SKM-1 treated with dmso at 0.1 percent for 144 hours (cell line): ENCODE results near the gene CDC42BPB.

Experiments used
- DNase-seq: peaks from one replicate; lab custom pipeline; 2025; ENCODE audit not compliant: unreplicated experiment; lab: John Stamatoyannopoulos, UW

The CDC42BPB gene

DNA sequence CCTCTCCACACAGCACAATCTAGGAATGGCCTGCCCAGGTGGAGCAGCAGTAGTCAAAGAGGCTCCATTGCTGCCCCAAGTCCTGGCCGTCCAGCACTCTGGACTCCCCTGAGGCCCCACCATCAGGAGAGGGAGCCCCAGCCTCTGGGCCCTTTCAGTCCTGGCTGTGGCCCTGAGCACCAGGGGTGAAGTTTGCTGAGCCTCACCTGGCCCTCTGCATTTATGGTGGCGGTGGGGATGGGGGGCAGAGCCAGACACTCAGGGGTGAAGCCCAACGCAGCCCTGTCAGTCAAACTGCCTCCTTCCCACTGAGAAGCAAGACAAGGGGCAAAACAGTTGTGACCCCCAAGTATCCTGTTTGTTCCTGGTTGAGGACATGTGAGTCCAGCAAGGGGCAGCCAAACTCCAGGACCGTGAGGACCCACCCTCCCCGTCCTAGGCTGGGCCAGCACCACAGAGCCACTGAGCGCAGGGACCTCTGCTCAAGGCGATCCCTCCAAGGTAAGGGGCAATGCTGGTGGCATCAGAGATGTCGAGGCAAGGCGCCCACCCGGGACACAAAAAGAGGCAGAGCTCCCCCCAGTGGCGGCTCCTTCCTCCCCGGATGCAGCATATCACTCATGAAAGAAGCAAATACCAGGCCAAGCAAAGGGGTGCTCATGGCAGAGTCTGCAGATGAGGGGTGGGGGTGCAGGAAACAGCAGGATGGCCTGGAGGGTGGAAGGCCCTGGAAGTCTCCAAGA, 139.7 kb downstream of the CDC42BPB start:
- peak; percentile 12 for DNase-seq

DNA sequence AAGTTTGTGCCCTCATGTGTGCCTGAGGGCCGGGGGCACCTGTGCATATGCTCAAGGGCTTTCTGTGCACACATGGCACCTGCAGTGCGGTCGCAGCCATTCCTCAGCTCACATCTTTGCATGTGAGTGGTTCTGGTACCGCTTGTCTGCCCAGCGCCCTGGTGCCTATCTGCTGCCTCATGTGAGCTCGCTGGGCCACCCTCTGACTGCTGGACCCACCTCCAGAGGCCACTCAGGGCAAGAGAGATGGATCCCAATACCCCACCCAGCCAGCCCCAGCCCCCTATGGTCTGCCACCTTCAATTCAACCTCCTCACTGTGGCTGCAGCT, 140.3 kb downstream of the CDC42BPB start:
- no peak for DNase-seq

DNA sequence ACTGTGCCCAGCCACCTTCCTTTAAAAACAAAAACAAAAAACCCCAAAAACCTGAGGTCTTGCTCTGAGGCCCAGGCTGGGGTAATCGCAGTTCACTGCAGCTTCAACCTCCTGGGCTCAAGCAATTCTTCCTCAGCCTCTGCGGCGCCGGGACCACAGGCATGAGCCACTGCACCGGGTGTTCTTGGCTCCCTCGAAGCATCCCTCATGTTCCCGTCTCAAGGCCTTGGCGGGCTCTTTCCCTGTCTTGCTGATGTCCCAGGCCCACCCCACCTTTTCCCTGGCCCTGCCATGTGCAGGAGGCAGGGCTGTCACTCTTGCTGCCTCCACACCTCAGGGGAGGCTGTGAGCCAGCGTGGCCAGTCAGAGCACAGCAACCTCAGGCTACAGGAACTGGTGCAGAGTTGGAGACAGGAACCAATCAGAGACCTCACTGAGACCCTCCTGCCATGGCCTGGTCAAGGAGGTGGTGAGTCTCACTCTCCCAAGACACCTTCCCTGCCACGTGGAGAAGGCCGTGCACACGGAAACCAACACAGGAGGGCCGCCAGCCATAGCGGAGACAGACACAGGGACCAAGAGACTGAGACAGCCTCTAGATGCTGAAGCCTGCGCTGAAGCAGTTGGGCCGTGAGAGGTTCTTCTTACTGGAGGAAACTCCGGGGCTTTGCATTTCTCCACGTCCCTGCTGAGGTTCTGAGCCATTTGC, 140.8 kb downstream of the CDC42BPB start:
- DNase-seq: no peak

DNA sequence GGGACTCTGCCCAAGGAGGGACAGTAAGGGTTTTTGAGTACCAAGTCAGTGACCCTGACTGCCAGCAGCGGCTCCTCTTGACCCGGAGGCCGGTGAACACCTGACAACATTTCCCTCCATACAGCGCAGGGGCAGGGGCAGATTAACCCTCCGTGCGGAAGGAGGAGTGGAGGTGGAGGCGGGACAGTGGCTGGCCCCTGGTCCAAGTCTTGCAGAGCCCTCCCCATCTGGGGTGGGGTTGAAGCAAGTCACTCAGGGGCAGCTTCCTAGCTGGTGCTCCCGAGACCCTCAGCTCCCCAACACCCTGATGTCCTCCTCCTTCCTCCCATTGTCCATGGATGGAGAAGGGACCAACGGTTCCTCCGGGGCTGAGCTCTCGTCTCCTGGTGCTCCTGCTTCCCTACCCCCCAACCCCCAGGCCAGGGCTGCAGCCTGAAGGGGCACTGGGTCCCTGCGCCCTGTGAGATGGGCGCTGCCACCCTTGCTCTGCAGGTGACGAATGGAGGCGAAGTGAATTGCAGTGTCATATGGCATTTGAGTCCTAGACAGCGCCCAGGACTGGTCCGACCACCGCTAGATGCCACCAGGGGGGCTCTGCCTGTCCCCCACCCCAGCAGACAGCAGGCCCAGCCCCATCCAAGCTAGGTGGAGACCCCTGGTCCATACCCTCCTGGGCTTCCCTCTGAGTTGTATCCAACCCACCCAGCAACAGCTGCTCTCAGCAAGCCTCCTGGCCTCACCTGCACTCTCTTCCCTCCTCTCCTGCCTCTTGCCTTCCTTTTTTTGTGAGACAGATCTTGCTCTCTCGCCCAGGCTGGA, 141.8 kb downstream of the CDC42BPB start:
- no peak for DNase-seq

DNA sequence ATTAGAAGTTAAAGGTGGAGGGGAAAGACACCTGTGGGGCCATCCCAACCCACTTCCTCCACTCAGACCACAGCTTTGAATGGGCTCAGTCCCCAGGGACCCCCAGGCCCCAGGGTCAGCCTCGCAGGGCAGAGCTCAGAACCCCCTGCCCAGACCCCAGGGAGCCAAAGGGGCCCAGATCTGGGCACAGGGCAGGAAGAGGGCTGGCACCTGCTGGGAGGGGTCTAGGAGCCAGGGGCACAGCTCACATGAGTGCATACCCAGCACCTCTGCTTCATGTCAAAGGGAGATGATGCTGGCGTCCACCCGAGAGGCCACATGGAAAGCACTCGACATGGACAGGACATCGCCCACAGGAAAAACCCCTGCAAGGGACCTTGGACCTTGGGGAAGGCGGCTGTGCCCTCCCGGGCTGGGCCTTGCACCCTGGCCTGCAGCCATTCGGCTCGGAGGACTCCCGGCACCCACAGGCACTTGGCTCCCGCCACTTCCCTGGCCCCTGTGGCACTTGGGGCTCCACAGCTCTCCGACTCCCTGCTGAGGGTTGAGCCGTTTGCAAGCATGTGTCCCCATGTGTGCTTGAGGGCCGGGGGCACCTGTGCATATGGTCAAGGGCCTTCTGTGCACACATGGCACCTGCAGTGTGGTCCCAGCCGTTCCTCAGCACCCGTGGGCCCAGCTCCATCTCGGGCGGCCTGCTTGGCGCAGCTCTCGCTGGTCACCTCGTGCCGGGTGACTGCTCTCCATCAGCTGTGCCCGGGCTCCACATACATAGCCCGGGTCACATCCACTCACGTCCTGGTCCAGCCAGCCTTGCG, 142.7 kb downstream of the CDC42BPB start:
- no peak for DNase-seq

DNA sequence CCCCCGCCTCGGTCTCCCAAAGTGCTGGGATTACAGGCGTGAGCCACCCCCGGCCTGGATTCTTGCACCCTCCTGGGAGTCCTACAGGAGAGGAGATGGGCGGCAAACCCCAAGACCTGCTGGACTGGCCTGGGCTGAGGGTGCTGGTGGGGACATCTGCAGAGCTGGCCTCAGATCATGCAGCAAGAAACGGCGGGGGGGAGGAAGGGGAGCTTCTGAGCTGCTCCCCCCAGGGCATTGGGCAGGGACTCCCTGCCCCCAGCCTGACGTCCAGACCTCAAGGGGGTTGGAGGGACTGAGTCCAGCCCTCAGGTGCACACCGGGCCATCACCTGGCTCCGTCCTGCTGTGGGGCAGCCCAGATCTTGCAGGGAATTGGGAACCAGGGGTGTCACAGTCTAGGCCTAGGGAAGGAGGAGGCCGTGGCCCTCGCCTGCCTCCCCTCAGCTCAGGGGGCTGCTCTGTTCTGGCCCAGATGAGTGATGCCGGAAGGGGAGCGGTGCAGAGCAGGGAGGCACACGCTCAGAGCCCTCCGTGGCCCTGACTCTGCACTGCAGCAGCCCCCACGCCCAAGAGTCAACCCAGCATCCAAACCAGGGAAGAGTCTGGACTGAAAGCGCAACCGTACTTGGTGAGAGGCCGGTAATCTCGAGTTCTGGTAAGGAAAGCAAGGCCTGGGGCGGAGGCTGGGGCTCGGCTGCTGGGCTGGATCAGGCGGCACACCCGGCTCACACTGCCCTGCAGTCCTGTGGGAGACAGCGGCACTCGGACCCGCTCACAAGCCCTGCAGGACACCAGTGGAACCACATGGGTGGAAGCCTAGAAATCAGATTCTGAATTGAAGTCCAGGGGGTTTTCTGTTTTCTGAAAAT, 143.8 kb downstream of the CDC42BPB start:
- DNase-seq: no peak

DNA sequence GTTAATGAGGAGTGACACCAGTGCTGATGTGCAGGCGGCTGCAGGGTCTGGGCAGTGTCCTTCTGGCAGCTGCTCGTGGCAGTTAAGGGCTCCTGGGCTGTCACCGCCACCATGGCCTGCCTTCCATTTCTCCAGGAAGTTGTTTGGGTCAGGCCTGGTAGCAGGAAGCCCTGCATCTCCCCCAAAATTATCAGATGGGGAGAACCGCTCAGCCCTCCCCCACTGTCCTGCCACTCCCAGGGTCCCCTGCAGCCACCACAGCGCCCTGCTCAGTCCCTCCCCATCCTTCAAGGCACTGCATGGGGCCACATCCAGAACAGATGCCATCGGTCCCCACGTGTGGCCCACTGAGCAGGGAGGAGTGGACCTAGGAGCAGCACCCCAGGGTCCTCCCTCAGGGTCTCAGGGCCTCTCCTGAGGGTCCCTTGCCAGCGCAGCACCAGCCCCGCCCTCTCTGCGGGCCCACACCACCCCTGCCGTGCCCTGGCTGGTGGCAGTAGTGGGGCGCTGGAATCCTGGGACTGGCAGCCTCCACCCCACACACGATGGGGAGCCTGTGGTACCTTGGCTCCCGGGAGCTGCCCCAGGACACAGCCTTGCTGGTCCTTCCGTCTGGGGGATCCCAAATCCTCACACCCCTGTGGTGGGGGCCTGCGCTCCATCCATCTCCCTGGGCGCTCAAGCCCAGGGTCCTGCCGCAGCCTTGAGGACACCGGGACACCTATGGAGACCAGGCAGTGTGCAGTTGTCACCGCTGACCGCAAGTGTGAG, 145.2 kb downstream of the CDC42BPB start:
- DNase-seq: no peak

DNA sequence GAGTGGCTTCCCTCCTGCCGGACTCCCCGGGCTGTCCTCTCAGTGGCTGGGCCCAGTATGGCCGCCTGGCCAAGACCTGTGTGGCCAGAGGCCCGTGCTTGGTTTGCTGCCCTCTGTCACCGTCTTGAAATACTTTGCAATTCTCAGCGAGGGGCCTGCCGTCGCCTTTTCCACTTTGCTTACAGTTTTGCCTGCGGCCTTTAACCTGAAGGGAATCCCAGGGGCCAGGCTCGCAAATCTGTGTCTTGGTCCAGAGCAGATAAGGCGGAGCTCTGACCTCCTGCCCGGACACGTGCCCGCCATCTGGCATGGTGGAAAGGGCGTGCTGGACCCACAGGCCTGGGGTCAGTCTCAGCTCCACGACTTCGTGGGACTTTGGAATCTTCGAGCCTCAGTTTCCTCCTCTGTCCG, 145.8 kb downstream of the CDC42BPB start:
- DNase-seq: no peak

DNA sequence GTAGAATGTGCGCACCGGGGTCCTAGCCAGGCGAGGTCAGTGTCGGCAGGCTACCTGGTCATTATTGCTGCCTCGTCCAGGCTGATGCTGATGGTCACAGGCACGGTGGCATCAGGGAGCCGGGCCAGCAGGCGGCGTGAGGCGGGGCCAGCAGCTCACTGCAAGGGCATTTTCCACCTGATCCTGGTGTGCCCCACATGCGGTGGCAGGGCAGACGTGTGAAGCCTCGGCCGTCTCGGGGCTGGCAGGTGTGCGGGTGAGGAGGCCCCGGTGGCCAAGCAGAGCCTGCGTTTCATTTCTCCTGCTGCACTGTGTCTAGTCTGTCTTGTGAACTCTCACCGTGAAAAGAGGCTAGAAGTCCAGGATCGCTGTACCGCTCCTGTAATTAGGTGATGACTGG, 146.9 kb downstream of the CDC42BPB start:
- no peak for DNase-seq

DNA sequence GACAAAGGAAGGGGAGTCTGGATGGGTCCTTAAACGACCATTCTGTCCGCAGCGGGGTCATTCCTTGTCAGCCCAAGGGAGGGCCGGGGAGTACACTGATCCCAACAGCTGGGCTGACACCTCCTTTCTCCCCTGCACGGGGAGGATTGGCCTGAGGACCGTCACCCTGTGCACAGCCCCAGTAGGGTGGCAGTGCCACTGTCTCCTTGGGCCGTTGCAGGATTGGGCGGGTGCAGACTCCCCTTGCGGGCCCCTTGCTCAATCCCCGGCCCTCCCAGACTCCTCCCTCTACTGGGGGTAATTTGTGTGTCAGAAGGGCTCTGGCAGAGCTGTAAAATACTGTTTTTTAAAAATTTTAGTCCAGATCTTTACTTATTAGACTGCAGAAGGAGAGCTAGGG, 147.4 kb downstream of the CDC42BPB start:
- no peak for DNase-seq

DNA sequence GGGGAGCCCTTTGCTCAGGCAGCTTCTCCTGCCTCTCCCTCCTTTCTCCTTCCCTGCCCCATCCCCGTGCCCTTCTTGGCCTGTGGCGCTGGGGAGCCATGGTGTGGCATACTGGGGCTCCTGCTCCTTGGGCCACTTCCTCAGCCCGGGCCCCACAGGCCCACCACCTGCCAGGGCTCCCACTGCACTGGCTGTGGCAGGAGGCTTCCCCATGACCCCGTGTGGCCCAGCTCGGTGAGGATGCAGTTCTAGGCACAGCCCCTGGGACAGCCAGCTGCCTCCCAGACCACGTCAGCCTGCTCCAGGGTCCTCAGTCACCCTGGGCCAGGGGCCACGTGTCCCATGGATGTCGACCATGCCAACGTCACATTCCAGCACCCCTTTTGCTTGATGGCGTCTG, 147.9 kb downstream of the CDC42BPB start:
- DNase-seq: no peak

DNA sequence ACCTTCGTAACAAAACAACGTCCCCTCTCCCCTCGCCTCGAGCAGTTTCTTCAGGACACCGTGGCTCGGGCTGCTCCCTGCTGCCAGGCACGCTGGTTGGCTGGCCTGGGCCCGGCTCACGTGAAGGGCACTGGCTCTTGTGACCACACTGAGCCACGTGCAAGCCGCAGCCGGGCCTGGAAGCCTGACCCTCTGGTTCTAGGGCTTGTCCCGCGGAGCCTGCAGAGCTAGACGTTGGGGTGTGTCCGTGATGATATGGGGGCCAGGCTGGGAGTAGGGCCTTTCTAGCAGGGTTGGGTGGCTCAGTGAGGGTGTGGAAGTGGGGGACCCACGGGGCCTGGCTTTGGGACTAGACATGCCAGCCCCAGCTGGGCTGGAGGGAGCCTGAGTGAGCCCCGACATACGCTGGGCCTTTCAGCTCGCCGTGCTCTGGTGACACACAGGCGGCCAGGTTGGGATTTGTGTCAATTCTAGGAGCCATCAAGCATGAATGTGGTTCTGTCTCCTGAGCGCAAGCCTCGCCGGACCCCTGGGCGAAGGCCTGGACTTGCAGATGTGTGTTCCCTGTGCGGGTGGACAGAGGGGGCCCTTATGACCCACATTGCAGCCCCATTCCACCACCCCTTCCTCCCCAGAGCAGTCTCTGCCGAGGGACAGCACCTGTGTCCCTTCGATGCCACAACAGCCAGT, 148.4 kb downstream of the CDC42BPB start:
- no peak for DNase-seq

DNA sequence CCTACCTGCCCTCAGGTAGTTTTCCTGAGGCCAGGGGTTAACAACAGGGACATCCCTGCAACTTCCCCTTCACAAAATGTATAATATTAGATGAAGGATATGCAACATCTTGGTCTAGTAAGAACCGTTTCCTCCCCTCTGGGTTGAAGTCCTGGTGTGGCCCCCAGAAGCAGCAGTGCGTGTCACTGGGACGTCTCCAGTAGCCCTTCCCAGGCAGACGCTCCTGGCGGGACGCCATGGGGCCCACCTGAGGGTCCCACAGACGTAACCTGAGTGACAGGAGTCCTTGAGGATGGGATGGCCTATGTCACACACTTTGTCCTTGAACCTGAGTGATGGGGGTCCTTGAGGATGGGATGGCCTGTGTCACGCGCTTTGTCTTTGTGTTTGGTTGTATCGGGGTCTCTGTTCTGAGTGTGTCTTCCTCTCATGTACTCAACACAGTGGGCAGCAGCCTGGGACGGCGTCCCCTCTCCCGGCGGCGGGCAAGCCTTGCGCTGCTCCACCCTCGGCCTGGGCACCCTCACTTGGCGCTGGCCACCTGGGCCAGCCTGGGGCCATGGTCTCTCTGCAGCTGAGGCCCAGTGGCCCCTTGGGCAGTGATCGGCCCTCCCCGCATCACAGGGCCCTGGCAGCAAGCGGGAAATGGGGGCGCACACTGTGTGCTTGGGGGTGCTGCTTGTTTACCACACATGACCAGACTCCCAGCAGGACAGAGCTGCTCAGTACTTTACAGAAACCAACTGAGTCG, 149.2 kb downstream of the CDC42BPB start:
- no peak for DNase-seq

DNA sequence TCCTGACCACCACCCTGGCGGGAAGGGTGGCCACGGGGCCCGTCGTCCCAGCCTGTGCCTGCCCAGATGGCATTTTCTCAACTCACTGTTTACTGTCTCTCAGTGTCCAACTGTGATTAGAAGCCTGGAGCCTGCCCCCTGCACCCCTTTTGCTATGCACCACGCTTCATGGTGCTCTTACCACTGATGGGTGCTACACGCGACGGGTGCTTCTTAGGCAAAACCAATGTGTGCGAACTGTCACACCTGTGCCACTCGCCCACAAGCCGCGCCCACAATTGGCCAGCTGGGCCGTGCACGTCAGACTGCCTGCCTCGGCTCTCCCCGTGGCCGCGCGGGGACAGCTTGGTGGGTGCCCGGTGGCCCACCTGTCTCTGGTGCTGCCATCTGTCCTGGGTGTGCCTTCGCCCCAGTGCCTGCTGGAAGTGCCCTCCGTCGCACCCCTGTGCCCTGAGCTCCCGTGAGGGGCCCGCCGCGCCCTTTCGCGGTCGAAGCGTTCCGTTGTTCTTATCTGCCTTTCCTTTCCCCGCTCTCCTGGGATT, 150.0 kb downstream of the CDC42BPB start:
- no peak for DNase-seq

DNA sequence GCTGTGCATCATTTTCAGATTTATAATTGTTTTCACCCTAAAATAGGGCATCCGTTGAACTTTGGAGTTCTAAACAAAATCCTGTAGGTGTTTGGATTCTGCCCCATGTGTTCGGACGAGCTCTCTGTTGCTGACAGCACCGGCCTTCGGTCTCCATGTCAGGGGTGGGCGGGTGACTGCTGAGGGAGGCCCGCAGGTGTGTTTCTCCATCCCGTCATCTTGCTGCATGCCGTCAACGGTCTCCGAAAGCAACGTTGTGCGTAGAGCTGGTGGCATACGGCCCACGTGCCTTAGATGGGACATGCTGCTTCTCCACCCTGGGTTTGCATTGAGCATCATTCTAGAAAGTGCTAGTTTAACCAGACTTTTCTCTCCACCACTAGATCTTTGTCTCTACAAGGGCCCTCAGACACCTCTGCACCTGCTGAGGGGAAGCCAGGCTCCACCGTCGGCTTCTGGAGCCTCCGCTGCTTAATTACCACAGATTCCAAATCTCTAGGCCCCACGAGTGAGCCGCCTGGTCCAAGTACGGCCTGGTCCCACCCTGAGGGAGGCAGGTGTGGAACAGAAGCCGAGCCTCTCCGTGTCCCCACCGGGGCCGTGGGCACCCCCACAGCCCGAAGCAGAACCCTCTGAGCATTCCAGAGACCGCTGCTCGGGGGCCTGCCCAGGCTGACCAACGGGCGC, 150.6 kb downstream of the CDC42BPB start:
- no peak for DNase-seq

DNA sequence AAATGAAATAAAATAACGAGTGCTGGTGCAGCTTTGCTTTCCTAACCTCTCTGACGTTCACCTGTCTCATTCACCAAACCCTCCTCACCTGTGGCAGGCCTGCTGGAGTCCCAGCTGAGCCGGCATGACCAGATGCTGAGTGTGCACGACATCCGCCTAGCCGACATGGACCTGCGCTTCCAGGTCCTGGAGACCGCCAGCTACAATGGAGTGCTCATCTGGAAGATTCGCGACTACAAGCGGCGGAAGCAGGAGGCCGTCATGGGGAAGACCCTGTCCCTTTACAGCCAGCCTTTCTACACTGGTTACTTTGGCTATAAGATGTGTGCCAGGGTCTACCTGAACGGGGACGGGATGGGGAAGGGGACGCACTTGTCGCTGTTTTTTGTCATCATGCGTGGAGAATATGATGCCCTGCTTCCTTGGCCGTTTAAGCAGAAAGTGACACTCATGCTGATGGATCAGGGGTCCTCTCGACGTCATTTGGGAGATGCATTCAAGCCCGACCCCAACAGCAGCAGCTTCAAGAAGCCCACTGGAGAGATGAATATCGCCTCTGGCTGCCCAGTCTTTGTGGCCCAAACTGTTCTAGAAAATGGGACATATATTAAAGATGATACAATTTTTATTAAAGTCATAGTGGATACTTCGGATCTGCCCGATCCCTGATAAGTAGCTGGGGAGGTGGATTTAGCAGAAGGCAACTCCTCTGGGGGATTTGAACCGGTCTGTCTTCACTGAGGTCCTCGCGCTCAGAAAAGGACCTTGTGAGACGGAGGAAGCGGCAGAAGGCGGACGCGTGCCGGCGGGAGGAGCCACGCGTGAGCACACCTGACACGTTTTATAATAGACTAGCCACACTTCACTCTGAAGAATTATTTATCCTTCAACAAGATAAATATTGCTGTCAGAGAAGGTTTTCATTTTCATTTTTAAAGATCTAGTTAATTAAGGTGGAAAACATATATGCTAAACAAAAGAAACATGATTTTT, 151.9 kb downstream of the CDC42BPB start:
- no peak for DNase-seq
